ENCODE measurements around the gene MAP6D1. TPM values are rescaled to one million over a fixed set of nuclear protein-coding genes. Genes with fewer than 3 reads are reported as not detected.

Gene MAP6D1
- total RNA-seq, 1 donor from 2014 or later = 2.2 TPM

DNA sequence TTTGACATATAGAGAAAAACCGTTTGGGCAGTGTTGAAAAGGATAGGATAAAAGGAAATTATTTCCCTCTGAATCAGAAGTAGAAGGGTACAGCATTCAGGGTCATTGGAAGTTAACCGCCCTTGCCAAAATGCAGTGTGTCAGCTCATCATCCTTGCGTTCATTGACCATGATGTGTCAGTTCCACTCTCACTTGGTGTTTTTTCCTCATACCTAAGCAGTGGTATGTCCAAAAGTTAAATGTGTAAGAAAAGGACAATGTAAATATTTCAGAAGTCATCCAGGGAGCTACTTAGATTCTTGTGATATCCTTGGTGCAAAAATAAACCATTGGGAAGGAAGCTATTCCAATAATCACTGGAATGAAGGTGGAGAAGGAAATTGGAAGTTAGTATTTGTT is 50.7 kb downstream of the MAP6D1 start:
- DNase-seq (ENCODE audit: missing footprints) (no peak), ATAC-seq (no peak)
- intact Hi-C loops (cut with DNase I) = no loop called here

GRCh38 chr3:183769453-183769852 is 55.9 kb downstream of the MAP6D1 start:
- ATAC-seq (no peak), DNase-seq (ENCODE audit: missing footprints) (no peak)
- intact Hi-C loops (cut with DNase I) = loop anchor here (10.0 kb wide), 1 partner anchor 135 kb away; the partner anchor contains the start of gene KLHL24

DNA sequence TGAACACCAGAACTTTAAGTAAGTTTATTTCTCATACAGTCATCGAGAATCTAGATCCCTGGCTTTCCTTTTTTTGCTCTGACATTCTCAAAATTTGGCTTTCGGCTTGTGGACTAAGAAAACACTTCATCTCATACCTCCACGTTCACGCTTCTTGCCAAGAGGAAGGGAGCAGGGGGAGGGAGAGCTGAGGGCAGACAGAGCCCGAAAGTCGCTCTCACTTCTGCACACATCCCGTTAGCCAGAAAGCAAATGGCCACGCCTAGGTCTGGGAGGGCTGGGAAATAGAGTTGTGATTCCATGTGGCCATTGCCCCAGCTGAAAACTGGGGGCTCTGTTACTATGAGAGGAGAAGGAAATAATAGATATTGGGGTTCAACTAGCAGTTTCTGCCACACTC is 57.3 kb downstream of the MAP6D1 start:
- DNase-seq (ENCODE audit: missing footprints) (no peak), ATAC-seq (no peak)
- intact Hi-C loops (cut with DNase I) = loop anchor here (10.0 kb wide), 1 partner anchor 133 kb away; the partner anchor contains the start of gene KLHL24

DNA sequence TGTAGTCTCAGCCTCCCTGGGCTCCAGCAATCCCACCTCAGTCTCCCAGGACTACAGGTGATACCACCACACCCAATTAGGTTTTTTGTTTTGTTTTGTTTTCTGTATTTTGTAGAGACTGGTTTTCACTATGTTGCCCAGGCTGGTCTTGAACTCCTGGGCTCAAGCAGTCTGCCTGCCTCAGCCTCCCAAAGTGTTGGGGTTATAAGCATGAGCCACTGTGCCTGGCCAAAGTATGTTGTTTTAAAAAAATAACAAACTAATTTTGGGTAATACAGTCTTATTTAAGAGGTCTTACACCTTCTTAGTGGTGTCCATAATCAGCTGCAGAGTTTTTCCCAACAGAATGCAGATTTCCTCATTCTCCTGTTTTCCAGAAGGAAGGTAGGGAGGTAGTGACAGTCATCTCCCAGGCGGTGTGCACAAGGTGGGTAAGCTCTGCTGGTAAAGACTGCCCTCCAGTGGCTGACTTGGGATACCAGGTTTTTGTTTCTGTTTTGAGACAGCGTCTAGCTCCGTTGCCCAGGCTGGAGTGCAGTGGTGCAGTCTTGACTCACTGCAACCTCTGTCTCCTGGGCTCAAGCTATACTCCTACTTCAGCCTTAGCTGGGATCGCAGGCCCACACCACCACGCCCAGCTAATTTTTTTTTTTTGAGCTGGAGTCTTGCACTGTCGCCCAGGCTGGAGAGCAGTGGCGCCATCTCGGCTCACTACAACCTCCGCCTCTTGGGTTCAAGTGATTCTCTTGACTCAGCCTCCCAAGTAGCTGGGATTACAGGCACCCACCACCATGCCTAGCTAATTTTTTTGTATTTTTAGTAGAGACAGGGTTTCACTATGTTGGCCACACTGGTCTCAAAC is 58.4 kb downstream of the MAP6D1 start:
- ATAC-seq (peak; percentile 93), DNase-seq (ENCODE audit: missing footprints) (no peak)
- intact Hi-C loops (cut with DNase I) = loop anchor here (1.0 to 10.0 kb wide), 3 partner anchors 132 to 298 kb away; partner anchors contain the start of gene KLHL24

DNA sequence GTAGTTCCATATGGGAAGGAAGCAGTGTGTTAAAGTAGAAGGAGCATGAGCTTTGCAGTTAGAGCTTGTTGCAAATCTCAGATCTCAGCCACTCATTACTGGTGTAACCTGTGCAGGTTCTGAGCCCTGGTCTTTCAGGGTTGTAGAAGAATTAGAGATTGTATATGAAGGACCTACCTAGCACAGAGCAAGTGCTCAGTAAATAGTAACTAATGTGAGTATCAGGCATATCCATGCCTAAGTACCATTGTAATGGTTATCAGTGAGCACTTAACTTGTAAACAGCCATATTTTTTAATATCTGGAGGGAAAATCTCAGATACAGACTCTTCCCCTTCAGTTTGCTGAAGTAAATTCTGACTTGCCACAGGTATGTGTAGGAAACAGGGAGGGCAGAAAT is 59.3 kb downstream of the MAP6D1 start:
- ATAC-seq = no peak
- DNase-seq (ENCODE audit: missing footprints) = no peak
- intact Hi-C loops (cut with DNase I) = loop anchor here (10.0 kb wide), 1 partner anchor 131 kb away; the partner anchor contains the start of gene KLHL24

Other genes with a start within 250 kb of the MAP6D1 start
- gene KLHL24, start 190.0 kb downstream of the MAP6D1 start, total RNA-seq = 228 TPM
- gene YEATS2, start 127.8 kb downstream of the MAP6D1 start, total RNA-seq = 9.0 TPM
- 56.5 TPM for gene PARL, start 59.3 kb upstream of the MAP6D1 start, total RNA-seq
- gene ABCC5, start 192.3 kb upstream of the MAP6D1 start, total RNA-seq = 48.2 TPM
- not detected for gene HTR3D, start 206.2 kb upstream of the MAP6D1 start, total RNA-seq
- gene HTR3C, start 227.5 kb upstream of the MAP6D1 start, total RNA-seq = not detected